IPS-20b (cell line): ENCODE measurements around the gene NDUFS7.

Experiments
- H3K27ac ChIP-seq: one replicate; pipeline ENCODE4 v1.5.1; 2013; ENCODE audit warnings: low read length
- H3K27me3 ChIP-seq: 2 replicates; pipeline ENCODE4 v1.6.1; 2013; ENCODE audit warnings: mild to moderate bottlenecking, low read length, inconsistent platforms; ENCODE audit not compliant: insufficient read depth
- H3K36me3 ChIP-seq: 2 replicates; pipeline ENCODE4 v1.6.1; 2013; ENCODE audit warnings: low read depth, mild to moderate bottlenecking, inconsistent platforms, low read length, moderate library complexity; ENCODE audit not compliant: insufficient read depth
- H3K4me1 ChIP-seq: 2 replicates; pipeline ENCODE4 v1.6.1; 2013; ENCODE audit warnings: mild to moderate bottlenecking, control low read depth, inconsistent platforms, low read length, moderate library complexity; ENCODE audit not compliant: insufficient read depth
- H3K4me3 ChIP-seq: 2 replicates; pipeline ENCODE4 v1.5.1; 2013; ENCODE audit warnings: mild to moderate bottlenecking, low read length, inconsistent platforms
- H3K9ac ChIP-seq: 2 replicates; pipeline ENCODE4 v1.6.1; 2013; ENCODE audit warnings: low read depth, mild to moderate bottlenecking, inconsistent platforms, low read length, moderate library complexity
- H3K9me3 ChIP-seq: 2 replicates; pipeline ENCODE4 v1.6.1; 2013; ENCODE audit warnings: mild to moderate bottlenecking, low read depth, low read length, inconsistent platforms; ENCODE audit not compliant: insufficient read depth

The NDUFS7 gene

DNA sequence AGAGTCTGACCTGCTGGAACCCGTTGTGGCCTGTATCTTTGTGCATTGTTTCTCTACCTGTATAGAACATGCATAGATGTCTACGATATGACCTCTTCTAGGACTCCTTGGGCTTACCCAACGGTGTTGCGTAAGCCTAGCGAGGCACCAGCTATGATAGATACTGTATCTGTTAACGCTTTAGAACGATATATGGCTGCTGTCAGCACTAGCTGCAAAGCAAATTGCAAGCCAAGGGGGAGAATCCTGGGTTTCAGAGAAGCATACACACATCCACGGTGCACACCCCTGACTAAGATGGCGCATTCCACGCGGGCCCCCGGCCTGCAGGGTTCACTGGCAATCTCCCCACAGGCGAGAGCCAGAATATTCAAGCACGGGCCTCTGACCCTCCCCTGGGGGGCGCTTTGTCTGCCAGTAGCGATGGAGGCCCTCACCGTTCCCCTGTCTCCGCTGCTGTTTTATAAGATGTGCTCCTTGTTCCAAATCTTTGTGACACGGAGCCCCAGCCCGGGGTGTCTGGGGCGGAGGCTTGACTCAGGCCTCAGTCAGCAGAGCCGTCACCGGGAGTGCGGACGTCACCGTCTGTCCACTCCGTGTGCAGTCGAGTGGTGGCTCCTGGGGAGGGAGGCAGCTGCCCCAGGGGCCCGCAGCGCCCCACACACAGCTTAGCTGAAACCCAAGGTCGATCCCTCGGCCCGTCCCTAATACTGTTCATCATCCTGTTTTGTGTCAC, 41.6 kb downstream of the NDUFS7 start:
- Histone ChIP-seq H3K4me1 (no peaks in the 10 kb centered on the region), H3K9ac (no peak overlapping the region), H3K4me3 (no peak overlapping the region), H3K27ac (no peak overlapping the region), H3K9me3 (no peaks in the 10 kb centered on the region), H3K27me3 (no peaks in the 10 kb centered on the region), H3K36me3 (peaks cover 98% of the 10 kb centered on the region)

DNA sequence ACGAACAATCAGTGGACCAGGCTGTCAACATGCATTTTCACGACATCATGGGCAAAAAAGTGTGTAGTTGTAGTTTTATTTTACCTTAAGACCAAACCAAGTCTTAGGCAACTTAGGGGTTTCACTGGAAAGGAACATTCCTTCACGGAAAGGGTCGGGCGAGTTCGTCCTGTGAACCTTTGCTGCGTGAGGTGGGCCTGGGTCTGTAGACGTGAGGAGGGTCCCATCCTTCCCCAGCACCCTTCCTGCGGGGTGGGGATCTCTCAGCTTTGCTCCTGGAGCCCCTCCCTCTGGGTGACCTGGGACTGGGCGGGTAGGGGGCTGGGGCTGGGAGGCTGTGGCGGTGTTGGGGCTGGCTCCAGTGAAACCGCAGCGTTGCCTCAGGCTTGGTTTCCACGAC, 42.2 kb downstream of the NDUFS7 start:
- Histone ChIP-seq H3K9me3 (no peaks in the 10 kb centered on the region), H3K27me3 (no peaks in the 10 kb centered on the region), H3K9ac (no peak overlapping the region), H3K4me3 (no peak overlapping the region), H3K4me1 (no peaks in the 10 kb centered on the region), H3K36me3 (peaks cover 94% of the 10 kb centered on the region), H3K27ac (no peak overlapping the region)

DNA sequence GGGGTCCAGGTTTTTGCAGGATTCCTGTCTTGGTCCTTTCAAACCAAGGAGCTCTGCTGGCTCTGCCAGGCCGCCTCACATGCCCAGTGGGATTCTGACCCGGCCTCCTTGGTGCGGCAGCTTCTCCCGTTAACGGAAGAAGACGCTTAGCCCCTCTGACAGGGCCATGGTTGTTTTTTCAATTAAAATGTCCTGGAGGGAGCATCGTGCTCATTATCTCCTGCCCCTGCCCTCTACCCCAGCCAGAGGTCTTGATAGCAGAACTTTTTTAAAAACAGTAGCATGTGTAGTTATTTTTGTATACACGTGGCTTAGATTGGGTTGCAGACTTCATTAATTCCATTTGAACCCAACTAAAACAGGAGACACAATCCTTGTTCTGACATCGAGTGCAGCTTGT, 43.0 kb downstream of the NDUFS7 start:
- Histone ChIP-seq H3K36me3 (peaks cover 91% of the 10 kb centered on the region), H3K27me3 (no peaks in the 10 kb centered on the region), H3K27ac (no peak overlapping the region), H3K9ac (no peak overlapping the region), H3K9me3 (no peaks in the 10 kb centered on the region), H3K4me3 (no peak overlapping the region), H3K4me1 (no peaks in the 10 kb centered on the region)

DNA sequence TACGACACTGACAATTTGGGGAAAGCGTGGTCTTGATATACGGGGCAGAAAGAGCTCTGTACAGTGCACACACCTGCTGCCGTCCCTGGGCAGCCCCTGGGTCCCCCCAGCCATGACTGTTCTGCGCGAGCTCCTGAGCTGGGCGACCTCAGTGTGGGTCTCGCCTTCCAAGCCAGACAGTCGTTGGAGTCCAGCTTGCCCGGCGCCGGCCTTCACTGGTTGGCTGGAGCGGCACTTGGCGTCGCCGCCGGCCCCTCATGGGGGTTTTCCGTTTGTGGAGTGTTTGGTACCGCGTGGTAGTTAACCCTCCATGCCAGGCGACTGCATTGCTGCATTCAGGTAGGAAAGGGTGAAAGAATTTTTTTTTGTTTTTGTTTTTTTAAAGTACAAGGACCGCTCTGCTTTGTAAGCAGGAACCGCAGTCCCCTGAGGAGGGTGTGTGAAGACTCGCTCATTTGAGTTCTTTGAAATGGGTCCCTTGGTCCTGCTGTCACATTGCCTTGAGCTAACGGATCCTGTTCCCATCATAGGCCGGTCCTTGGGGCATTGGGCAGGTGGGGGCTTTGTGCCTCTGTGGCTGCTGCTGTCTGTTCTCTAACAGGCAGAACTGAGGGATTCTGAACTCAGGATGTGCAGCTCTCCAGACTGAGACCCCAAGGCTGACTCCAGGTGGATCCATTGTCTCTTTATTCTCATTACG, 43.7 kb downstream of the NDUFS7 start:
- no peak overlapping the region for H3K9ac ChIP-seq
- H3K9me3 ChIP-seq: no peaks in the 10 kb centered on the region
- H3K4me3 ChIP-seq: no peak overlapping the region
- no peaks in the 10 kb centered on the region for H3K27me3 ChIP-seq
- H3K36me3 ChIP-seq: peaks cover 91% of the 10 kb centered on the region
- no peak overlapping the region for H3K27ac ChIP-seq
- no peaks in the 10 kb centered on the region for H3K4me1 ChIP-seq

DNA sequence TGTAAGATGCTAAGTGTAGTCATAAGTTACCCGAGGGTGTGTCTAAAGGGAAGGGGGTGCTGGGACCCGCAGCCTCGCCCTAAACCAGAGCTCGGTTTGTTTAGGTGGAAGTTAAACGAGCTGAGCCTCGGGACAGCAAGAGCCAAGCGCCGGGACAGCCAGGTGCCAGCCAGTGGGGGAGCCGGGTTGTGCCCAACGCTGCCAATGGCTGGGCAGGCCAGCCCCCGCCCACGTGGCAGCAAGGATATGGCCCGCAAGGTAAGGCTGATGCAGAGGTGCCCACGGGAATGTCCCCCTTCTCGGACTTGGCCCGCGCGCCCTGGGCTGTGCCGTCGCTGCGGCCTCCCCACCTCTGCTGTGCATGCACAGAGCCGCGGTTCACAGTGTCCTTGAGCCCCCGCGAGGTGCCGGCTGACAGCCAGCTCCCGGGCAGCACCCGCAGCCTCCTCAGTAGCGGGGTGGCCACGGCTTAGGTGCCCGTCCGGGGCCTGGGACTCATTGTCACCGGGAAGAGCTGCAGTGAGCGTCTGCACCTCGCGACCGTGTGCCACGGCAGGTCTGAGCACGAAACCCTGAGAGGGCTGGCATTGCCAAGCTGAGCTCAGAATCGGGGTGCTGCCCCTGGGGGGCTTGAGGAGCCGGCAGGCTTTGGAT, 45.2 kb downstream of the NDUFS7 start:
- H3K27ac ChIP-seq: no peak overlapping the region
- H3K9ac ChIP-seq: no peak overlapping the region
- H3K4me3 ChIP-seq: no peak overlapping the region
- H3K27me3 ChIP-seq: no peaks in the 10 kb centered on the region
- H3K36me3 ChIP-seq: peaks cover 88% of the 10 kb centered on the region
- H3K4me1 ChIP-seq: no peaks in the 10 kb centered on the region
- no peaks in the 10 kb centered on the region for H3K9me3 ChIP-seq

DNA sequence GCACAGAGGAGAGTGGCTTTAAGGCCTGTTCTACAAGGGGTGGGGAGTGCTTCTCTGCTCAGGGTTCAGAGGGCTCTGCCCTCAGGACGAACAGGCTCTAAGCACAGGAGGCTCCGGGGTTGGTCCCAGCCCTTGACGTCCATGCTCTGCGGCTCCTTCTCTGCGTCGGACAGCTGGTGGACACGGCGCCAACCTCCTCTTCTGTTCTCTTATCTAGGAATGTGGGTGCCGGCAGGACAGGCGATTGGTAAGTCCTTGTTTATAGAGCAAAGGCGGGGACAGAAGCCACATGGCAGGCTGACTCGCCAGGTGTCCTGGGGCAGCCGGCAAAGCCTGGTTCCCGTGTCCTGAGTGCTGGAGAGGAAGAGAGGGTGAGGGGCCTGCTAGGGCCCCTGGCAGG, 46.0 kb downstream of the NDUFS7 start:
- Histone ChIP-seq H3K36me3 (peaks cover 88% of the 10 kb centered on the region), H3K4me3 (no peak overlapping the region)

DNA sequence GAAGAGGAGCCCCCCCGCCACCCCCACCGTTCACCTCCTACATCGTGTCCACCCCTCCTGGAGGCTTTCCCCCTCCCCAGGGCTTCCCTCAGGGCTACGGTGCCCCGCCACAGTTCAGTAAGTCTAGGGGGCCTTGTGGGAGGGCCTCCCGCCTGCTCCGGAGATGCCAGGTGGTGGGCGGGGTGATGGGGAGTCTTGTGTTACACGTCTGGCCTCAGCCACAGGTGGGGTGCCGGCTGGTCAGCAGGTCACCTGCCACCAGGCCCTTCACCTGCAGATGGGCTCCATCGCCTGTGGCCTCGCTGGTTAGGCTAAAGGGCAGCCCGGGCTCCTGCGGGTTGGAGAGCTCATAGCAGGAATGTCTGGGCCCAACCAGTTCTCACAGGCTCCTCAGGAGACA, 46.5 kb downstream of the NDUFS7 start:
- Histone ChIP-seq H3K27ac (no peak overlapping the region), H3K36me3 (peaks cover 85% of the 10 kb centered on the region), H3K4me1 (no peaks in the 10 kb centered on the region), H3K9me3 (no peaks in the 10 kb centered on the region), H3K9ac (no peak overlapping the region), H3K27me3 (no peaks in the 10 kb centered on the region), H3K4me3 (no peak overlapping the region)

More for the DNA sequence above, 46.0 kb downstream of the NDUFS7 start:
- Histone ChIP-seq H3K9ac (no peak overlapping the region), H3K9me3 (no peaks in the 10 kb centered on the region), H3K27me3 (no peaks in the 10 kb centered on the region), H3K27ac (no peak overlapping the region), H3K4me1 (no peaks in the 10 kb centered on the region)

DNA sequence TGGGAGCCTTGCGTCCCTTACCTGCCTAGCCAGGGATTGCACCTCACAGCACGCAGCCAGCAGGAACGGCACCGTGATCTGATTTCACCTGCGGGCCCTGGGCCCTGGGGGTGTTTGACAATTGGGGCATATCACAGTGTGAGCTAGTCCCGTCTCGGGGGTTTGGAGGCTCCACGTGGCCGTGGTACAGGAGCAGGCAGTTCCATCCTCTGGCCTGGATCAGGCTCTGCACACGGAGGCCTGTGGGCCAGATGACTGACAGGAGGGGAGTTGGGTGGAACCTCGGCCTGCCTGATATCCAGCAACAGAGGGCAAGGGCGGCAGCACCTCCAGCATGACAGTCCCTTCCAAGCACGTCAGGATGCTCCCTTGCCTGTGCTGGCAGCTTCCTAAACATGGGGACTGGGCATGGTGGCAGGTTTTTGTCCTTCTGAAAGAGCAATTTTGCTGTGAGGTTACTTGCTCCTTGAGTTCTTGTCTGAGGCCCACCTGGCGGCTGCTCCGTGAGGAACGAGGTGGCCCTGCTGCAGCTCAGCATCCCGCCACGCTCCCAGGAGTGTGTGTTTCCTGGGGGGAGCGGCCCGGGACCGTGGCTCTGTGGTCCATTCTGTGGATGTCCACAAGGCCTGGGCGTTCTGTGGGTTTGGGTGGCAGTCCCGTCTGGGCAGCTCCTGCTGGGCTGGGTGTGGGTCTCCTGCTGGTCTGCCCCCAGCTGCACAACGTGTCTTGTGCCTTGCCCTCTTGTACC, 48.2 kb downstream of the NDUFS7 start:
- Histone ChIP-seq H3K9me3 (no peaks in the 10 kb centered on the region), H3K4me1 (no peaks in the 10 kb centered on the region), H3K4me3 (no peak overlapping the region), H3K27ac (no peak overlapping the region), H3K27me3 (no peaks in the 10 kb centered on the region), H3K9ac (no peak overlapping the region), H3K36me3 (peaks cover 73% of the 10 kb centered on the region)

DNA sequence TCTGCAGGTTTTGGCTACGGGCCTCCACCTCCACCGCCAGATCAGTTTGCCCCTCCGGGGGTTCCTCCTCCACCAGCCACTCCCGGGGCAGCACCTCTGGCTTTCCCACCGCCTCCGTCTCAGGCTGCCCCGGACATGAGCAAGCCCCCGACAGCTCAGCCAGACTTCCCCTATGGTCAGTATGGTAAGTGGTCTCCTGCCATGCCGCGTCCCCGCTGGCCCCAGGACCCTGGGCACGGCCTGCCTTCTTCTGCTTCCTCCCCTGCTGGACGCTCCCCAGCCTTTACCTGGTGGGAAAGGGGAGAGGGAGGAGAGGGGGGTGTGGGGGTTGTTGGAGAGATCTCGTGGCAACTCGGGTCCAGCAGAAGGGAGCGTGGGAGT, 48.8 kb downstream of the NDUFS7 start:
- Histone ChIP-seq H3K4me3 (no peak overlapping the region), H3K27me3 (no peaks in the 10 kb centered on the region), H3K27ac (no peak overlapping the region), H3K36me3 (peaks cover 67% of the 10 kb centered on the region), H3K9ac (no peak overlapping the region), H3K9me3 (no peaks in the 10 kb centered on the region), H3K4me1 (no peaks in the 10 kb centered on the region)

DNA sequence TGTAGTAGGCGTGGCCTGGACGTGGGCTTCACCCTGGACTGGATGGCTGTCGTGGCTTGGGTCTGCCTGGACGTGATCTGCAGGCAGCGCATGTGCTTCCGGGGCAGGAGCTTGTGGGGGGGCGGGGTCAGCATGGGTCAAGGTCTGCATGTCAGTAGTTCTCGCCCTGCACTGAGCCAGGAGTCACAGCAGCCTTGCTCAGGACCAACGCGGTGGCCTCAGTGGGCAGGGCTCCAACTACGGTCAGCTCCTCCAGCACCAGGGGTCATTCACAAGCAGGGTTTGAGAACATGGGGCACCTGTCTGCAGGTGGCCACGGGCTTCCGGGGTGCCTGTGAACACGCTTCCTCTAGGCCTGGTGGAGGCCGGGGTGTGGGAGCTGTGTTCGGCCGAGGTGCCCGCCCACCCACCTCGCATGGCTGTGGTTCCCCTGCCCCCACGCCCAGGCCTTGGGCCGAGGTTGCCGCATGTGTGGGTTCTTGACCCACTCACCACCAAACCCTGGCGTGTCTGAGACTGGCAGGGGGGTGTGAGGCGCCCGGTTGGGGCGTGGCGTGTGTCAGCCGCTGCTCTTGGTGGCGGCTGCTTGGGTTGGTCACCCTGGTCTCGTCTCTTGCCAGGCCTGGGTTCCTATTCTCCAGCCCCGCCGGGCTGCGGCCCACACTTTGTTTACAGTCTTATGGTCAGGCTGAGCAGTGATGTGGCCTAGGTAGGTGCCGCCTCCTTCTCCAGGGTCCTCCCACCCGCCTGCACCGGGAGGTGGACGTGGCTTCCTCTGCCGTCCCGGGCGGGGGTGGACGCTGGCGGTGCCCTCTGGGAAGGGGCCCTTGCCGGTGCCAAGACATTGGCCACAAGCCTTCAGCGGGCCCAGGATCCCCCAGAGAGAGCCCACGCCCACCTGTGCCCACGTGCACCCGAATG, 49.7 kb downstream of the NDUFS7 start:
- no peak overlapping the region for H3K9ac ChIP-seq
- peaks cover 58% of the 10 kb centered on the region for H3K36me3 ChIP-seq
- no peak overlapping the region for H3K4me3 ChIP-seq
- no peaks in the 10 kb centered on the region for H3K9me3 ChIP-seq
- H3K27ac ChIP-seq: no peak overlapping the region
- H3K27me3 ChIP-seq: no peaks in the 10 kb centered on the region
- H3K4me1 ChIP-seq: no peaks in the 10 kb centered on the region

DNA sequence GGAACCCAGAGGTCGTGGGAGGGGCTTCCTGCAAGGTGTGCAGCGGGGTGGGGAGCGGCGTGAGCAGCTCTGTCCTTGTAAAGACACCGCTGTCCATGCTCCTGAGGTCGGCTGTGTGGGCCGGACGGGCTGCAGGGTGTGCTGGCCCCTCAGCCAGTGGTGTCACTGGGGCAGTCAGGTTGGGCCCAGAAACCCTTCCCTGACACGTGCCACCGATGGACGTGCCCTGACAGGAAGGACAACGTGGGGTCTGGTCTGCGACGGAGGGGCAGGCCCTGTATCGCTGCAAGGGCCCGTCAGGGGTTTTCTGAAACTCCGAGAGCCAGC, 50.3 kb downstream of the NDUFS7 start:
- H3K27ac ChIP-seq: no peak overlapping the region

More for the DNA sequence above, 50.3 kb downstream of the NDUFS7 start:
- H3K9ac ChIP-seq: no peak overlapping the region
- H3K36me3 ChIP-seq: peaks cover 52% of the 10 kb centered on the region
- H3K9me3 ChIP-seq: no peaks in the 10 kb centered on the region
- H3K4me1 ChIP-seq: no peaks in the 10 kb centered on the region
- H3K4me3 ChIP-seq: no peak overlapping the region
- no peaks in the 10 kb centered on the region for H3K27me3 ChIP-seq
